Keratinocyte (primary cell): ENCODE data around the gene MTMR2.

ENCODE experiments used
- EZH2 ChIP-seq: IDR thresholded peaks from one replicate; pipeline ENCODE4 v1.6.1; 2012; ENCODE audit warnings: inconsistent platforms, mild to moderate bottlenecking, low read length, moderate library complexity
- TF ChIP-seq, protein P1 (sequence below), 3 experiments: IDR thresholded peaks in 1 of 3; conservative IDR thresholded peaks in 1 of 3; optimal IDR thresholded peaks in 1 of 3; 2 replicates in 2 of 3; 3 replicates in 1 of 3; pipeline versions ENCODE3 to v1.5.1; 2011; ENCODE audit warnings: low read length in 3 of 3, mild to moderate bottlenecking in 3 of 3, moderate library complexity in 2 of 3, control low read depth in 1 of 3, inconsistent platforms in 1 of 3; ENCODE audit not compliant: insufficient read depth in 2 of 3; ENCODE audit errors: extremely low read depth in 1 of 3

DNA sequence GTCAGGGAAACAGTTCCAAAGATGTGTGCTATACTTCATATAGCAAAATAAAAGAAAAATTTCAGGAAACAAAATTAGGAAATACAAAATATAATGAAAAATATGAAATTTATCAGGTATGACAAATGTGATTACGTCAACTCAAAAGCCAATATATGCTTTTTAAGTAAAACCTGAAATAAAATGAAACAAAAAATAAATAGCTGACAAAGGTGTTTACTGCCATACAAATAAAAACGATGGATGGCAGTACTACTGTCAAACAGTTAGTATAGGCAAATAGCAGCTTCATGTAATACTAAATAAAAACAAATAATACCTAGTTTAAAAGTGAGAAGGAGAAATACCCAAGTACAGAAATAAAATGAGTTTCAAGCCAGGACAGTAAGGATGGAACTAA is 119.9 kb downstream of the MTMR2 start:
- TF ChIP-seq, protein P1, sequence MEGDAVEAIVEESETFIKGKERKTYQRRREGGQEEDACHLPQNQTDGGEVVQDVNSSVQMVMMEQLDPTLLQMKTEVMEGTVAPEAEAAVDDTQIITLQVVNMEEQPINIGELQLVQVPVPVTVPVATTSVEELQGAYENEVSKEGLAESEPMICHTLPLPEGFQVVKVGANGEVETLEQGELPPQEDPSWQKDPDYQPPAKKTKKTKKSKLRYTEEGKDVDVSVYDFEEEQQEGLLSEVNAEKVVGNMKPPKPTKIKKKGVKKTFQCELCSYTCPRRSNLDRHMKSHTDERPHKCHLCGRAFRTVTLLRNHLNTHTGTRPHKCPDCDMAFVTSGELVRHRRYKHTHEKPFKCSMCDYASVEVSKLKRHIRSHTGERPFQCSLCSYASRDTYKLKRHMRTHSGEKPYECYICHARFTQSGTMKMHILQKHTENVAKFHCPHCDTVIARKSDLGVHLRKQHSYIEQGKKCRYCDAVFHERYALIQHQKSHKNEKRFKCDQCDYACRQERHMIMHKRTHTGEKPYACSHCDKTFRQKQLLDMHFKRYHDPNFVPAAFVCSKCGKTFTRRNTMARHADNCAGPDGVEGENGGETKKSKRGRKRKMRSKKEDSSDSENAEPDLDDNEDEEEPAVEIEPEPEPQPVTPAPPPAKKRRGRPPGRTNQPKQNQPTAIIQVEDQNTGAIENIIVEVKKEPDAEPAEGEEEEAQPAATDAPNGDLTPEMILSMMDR (optimal IDR thresholded peaks at IDR 0.05 in 1 of 3, IDR thresholded peaks at IDR 0.05 in 1 of 3, conservative IDR thresholded peaks at IDR 0.05 in 1 of 3; ENCODE audit: extremely low read depth in 1 of 3, insufficient read depth in 2 of 3, low read length in 3 of 3), result no peak
- no peak for TF ChIP-seq EZH2
